Mucosa of descending colon (tissue), 3 donors: ENCODE data around the gene VOPP1. TPM values are rescaled to one million over a fixed set of nuclear protein-coding genes. Genes with fewer than 3 reads are reported as not detected.
A peak's percentile ranks its signal among the peaks of the same experiment; 100 is the strongest.
"Not testable (repeated sequence)": the region's sequence is repeated elsewhere in the genome, so short reads cannot be mapped to it uniquely, and the experiment has no call there.

ENCODE experiments used
- ATAC-seq: fragments of 200-7000 bp; cut with Tn5 transposase; one replicate; pipeline ENCODE4 v1.9.1; 2020; ENCODE audit warnings: mild to moderate bottlenecking, moderate library complexity
- DNase-seq, 3 donors: peaks; one replicate each; pipeline ENCODE4 v3.0.0-alpha.2; 2020
- H3K36me3 ChIP-seq: fragments of 200-600 bp; one replicate; pipeline ENCODE4 v1.8.0; 2021; ENCODE audit warnings: low read depth, mild to moderate bottlenecking
- H3K4me1 ChIP-seq: fragments of 200-600 bp; one replicate; pipeline ENCODE4 v1.8.0; 2021; ENCODE audit warnings: low read depth, mild to moderate bottlenecking
- H3K4me3 ChIP-seq: fragments of 200-600 bp; one replicate; pipeline ENCODE4 v1.8.0; 2021; ENCODE audit warnings: mild to moderate bottlenecking
- H3K9me3 ChIP-seq: fragments of 200-600 bp; one replicate; pipeline ENCODE4 v1.8.0; 2021; ENCODE audit warnings: mild to moderate bottlenecking
- intact Hi-C, 2 donors: fragments of 100-400 bp; cut with DNase I in 1 of 2; cut with micrococcal nuclease in 1 of 2; formaldehyde crosslinking; loops; one replicate each; pipeline versions ENCODE4 v1.11.0 to v1.11.1; 2022; cut with DNase I, micrococcal nuclease
- long read RNA-seq, 2 donors: library from polyadenylated mRNA; unstranded; transcript quantifications; one replicate each; pipeline ENCODE4 v2.0.0, GENCODE V29; 2019 to 2021
- total RNA-seq, 3 donors: library from RNA; stranded (reverse); fragmentation: NEBNext Ultra II Directional in 2 of 3; extraction: Animal tissue kit (Norgen Biotek cat#: 25700) in 2 of 3; gene quantifications; one replicate each; pipeline versions ENCODE4 v1.2.1 to v1.2.4, GENCODE V29; 2021 to 2023
- TF ChIP-seq, protein P1 (sequence below): fragments of 200-600 bp; IDR thresholded peaks from one replicate; pipeline ENCODE4 v1.8.0; 2022; ENCODE audit warnings: antibody characterized with exemption, mild to moderate bottlenecking
- donor health status: DM: no; HTN: no; CAD: no; lungs with moderate emphysema.
- donor health status: DM: no; HTN: no; CAD: no.
- donor health status: DM: no; HTN: yes; CAD: no.

VOPP1 gene, protein sequence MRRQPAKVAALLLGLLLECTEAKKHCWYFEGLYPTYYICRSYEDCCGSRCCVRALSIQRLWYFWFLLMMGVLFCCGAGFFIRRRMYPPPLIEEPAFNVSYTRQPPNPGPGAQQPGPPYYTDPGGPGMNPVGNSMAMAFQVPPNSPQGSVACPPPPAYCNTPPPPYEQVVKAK
- total RNA-seq: 10 to 100 TPM; 57.8 to 83.5 (median 75.2) TPM
- long read RNA-seq, donor 1, transcript VOPP1-201 (5 exons, 2,962 nt): major isoform, 58 of 87 reads
- long read RNA-seq, donor 1, partial matches to known transcripts: 8 of 87 reads
- long read RNA-seq, donor 1, other reads (novel, unspliced or antisense): 21 of 87 reads
- long read RNA-seq, donor 2, transcript VOPP1-201 (5 exons, 2,962 nt): major isoform, 29 of 34 reads
- long read RNA-seq, donor 2, partial matches to known transcripts: 0 of 34 reads
- long read RNA-seq, donor 2, other reads (novel, unspliced or antisense): 5 of 34 reads

DNA sequence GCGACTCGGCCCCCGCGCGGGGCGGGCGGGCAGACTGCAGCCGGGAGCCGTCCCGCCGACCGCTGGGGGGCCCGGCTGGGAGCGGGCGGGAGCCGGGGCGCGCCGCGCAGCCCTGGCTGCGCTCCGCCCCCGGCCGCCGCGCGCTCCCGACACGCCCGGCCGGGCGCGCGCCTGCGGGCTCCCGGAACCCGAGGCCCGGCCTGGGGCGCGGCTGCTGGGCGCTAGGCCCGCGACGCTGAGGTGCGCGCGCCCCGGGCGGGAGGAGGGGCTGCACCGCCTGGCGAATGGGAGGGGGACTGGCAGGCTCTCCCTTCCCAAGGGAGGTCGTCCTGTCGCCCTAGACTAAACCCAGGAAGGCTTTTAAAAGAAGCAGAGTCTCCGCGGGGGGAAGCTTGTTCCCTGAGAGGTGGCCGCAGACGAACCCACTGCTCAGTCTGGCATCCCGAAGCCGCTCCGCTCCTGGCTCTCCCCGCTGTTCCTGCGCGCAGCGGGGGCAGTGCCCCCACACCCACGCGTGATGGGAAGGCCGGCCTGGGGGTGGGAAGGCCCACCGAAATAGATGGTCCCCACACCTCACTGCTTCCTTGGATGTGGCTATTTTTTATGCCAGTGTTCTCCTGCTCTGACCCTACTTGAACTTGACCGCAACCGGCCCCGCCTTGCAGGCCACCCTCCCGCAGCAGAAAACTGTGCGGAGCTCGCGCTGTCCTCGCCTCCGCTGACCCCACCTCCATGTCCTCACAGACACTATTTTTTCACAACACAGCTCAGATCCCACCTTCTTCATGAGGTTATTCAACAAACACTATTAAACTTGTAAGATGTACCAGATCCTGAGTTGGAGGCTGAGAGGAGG, at the start of gene VOPP1:
Gene VOPP1 (minus strand): TSS at position 125 of the 856 bp plus-strand sequence. CDS start 178 bp downstream, outside the sequence.
- H3K9me3 ChIP-seq: no peaks in the 10 kb centered on the region
- peaks cover 34% of the 10 kb centered on the region for H3K4me1 ChIP-seq
- peak within 1 kb of the TSS; percentile 95 for H3K4me3 ChIP-seq
- ATAC-seq (peak; percentile 85), DNase-seq (peak; percentile 73 to 85 (median 84))
- TF ChIP-seq, protein P1, sequence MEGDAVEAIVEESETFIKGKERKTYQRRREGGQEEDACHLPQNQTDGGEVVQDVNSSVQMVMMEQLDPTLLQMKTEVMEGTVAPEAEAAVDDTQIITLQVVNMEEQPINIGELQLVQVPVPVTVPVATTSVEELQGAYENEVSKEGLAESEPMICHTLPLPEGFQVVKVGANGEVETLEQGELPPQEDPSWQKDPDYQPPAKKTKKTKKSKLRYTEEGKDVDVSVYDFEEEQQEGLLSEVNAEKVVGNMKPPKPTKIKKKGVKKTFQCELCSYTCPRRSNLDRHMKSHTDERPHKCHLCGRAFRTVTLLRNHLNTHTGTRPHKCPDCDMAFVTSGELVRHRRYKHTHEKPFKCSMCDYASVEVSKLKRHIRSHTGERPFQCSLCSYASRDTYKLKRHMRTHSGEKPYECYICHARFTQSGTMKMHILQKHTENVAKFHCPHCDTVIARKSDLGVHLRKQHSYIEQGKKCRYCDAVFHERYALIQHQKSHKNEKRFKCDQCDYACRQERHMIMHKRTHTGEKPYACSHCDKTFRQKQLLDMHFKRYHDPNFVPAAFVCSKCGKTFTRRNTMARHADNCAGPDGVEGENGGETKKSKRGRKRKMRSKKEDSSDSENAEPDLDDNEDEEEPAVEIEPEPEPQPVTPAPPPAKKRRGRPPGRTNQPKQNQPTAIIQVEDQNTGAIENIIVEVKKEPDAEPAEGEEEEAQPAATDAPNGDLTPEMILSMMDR: no peak
- intact Hi-C loops: no loop called here
- no peaks in the 10 kb centered on the region for H3K36me3 ChIP-seq

DNA sequence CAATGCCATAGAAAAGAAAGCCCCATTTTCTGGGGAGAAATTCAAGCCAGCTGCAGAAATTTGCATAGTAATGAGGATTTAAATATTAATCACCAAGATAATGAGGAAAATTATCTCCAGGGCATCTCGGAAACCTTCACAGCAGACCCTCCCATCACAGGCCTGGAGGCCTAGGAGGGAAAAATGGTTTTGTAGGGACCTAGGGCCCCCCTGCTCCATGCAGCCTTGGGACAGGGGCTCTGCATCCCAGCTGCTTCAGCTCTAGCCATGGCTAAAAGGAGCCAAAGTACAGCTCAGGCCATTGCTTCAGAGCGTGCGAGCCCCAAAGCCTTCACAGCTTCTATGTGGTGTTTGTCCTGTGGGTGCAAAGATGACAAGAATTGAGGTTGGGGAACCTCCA, 46.6 kb upstream of the VOPP1 start:
- no peak for ATAC-seq
- H3K4me3 ChIP-seq: no peak overlapping the region
- H3K9me3 ChIP-seq: peaks cover 5% of the 10 kb centered on the region
- intact Hi-C loops: no loop called here
- DNase-seq: no peak
- H3K4me1 ChIP-seq: no peaks in the 10 kb centered on the region
- TF ChIP-seq, protein P1: no peak
- H3K36me3 ChIP-seq: no peaks in the 10 kb centered on the region

DNA sequence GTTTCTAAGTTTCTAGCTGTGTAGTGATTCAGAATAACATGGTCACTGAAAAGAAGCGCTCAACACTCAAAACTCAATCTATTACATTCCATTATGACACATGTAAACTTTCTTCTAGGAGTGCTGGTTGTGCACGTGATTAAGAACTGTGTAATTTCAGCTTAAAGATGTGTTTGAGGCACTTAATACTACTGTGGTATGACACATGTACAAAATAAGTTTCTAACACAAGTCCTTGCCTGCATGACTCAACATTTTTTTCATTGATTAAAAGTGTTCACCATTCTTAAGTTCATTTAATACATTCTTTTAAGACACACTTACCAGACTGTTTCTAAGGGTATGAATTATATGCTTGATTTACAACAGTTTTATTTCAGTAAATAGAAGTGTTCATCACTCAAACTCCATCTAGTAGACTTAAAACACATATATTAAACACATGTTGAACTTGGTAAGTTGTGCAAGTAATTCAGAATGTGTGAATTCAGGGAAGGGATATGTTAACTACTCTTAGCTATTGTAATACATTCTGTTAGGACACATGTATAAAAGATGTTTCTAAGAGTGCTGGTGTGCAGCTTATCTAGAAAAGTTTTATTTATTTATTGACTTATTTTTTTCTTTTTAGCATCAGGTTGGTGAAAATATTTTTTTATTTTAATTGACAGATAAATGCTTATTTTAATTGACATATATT, 42.2 kb upstream of the VOPP1 start:
- intact Hi-C loops, H3K36me3 ChIP-seq, H3K4me1 ChIP-seq, ATAC-seq, H3K4me3 ChIP-seq, DNase-seq, H3K9me3 ChIP-seq: not testable (repeated sequence)

DNA sequence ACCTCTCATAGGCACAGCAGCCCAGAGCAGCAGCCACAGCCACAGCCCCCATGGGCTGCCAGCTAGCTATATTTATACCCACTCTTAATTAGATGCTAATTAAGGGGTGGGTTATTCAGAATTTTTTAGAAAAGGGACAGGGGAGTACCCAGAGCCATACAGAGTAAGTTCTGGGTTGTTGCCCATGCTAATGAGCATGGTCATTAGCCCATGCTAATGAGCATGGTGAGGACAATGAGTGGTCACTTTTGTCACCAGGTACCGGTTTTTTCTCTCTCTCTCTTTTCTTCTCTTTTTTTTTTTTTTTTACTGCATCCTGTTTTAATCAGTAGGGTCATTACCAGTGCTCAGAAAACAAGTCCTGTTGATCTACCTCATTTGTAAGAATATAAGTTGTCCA, 37.4 kb upstream of the VOPP1 start:
- ATAC-seq, H3K36me3 ChIP-seq, H3K4me3 ChIP-seq, intact Hi-C loops, H3K9me3 ChIP-seq, H3K4me1 ChIP-seq, DNase-seq: not testable (repeated sequence)

DNA sequence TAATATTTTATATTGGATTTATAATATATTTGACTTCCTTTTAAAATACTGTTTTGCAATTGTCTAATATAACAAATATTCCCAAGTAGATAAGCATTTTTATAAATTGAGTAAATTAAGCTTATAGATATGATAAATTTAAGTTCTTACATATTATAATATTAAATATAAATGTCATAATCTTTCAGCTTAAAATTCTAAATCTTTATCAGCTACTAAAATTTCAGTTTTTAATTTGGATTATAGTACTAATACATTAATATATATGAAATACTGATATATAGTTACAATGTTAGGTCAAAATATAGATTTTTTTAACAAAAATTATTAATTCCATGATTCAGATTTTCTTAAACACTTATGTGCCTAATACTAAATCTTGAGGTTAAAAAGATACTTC, 33.4 kb upstream of the VOPP1 start:
- ATAC-seq: not testable (repeated sequence)

DNA sequence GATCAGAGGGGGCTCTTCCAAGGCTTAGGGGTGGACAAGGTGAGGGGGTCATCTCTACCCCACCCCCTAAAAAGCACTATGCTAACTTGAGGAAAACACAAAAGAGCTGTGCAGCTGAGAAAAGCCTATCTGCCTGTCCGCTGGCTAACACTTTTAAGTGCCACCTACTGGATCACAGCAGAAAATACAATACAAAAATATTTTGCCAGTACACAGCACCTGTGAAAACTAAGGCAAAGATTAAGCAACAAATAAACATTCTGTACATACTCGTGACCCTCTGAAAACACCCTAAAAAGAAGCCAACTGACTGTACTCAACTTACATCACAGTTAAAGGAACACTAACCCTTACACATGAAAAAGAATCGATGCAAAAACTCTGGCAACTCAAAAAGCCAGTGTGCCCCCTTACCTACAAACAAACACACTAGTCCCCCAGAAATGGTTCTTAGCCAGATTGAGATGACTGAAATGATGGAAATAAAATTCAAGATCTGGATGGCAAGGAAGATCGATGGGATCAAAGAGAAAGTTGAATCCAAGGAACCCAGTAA, 25.7 kb upstream of the VOPP1 start:
- TF ChIP-seq, protein P1: peak; percentile 11
- H3K4me3 ChIP-seq, DNase-seq, intact Hi-C loops, H3K36me3 ChIP-seq, H3K4me1 ChIP-seq, H3K9me3 ChIP-seq: not testable (repeated sequence)
- peak; percentile 56 for ATAC-seq

More for the DNA sequence above, 33.4 kb upstream of the VOPP1 start:
- H3K36me3 ChIP-seq, intact Hi-C loops, H3K4me1 ChIP-seq, H3K9me3 ChIP-seq, H3K4me3 ChIP-seq, DNase-seq: not testable (repeated sequence)

DNA sequence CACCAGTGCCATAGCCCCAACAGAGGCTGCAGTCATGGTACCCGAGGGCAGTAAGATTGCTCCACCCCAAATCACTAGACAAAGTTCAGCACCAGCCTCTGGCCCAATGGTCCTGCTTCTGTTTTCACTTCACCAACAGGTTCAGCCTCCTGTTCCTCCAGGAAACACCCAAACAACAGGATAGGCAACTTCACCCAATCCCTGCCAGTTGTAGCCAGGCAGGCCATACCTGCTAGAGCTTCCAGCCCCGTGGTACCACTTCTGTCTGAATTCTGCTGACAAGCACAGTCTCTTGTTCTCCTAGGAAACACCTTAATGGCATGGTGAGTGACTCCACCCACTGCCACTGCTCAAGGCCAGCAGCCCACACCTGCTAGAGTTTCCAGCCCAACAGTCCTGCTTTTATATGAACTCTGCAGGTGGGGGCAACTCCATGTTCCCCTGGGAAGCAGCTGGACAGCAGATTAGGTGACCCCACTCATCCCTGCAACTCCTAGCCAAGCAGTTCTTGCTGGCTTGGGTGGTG, 25.0 kb upstream of the VOPP1 start:
- H3K4me1 ChIP-seq, H3K9me3 ChIP-seq, H3K36me3 ChIP-seq, intact Hi-C loops, DNase-seq, H3K4me3 ChIP-seq: not testable (repeated sequence)
- peak; percentile 21 for ATAC-seq
